ENCODE data around the gene CHD9NB.
"Not testable (repeated sequence)": the region's sequence is repeated elsewhere in the genome, so short reads cannot be mapped to it uniquely, and the experiment has no call there.

The CHD9NB gene

GRCh38 chr16:53048139-53048915 is 4.4 kb downstream of the CHD9NB start:
- no peaks in the 10 kb centered on the region for H4K20me1 ChIP-seq (ENCODE audit: insufficient read depth)
- H3K79me2 ChIP-seq (ENCODE audit: insufficient read depth, low read depth), result no peaks in the 10 kb centered on the region
- no peak overlapping the region for H2AFZ ChIP-seq (ENCODE audit: low read depth)
- H3K4me2 ChIP-seq, result no peak overlapping the region
- H3K36me3 ChIP-seq (ENCODE audit: insufficient read depth), result no peaks in the 10 kb centered on the region
- no peaks in the 10 kb centered on the region for H3K27me3 ChIP-seq (ENCODE audit: insufficient read depth, low read depth)
- no peak overlapping the region for H3K9ac ChIP-seq
- no peak overlapping the region for H3K4me3 ChIP-seq (IDR thresholded peaks at IDR 0.05; ENCODE audit: insufficient read depth, low read depth, low read length)
- H3K4me1 ChIP-seq (ENCODE audit: low read depth, poor library complexity, severe bottlenecking), result peaks cover 5% of the 10 kb centered on the region
- H3K27ac ChIP-seq, result no peak overlapping the region
- TF ChIP-seq, protein P1, sequence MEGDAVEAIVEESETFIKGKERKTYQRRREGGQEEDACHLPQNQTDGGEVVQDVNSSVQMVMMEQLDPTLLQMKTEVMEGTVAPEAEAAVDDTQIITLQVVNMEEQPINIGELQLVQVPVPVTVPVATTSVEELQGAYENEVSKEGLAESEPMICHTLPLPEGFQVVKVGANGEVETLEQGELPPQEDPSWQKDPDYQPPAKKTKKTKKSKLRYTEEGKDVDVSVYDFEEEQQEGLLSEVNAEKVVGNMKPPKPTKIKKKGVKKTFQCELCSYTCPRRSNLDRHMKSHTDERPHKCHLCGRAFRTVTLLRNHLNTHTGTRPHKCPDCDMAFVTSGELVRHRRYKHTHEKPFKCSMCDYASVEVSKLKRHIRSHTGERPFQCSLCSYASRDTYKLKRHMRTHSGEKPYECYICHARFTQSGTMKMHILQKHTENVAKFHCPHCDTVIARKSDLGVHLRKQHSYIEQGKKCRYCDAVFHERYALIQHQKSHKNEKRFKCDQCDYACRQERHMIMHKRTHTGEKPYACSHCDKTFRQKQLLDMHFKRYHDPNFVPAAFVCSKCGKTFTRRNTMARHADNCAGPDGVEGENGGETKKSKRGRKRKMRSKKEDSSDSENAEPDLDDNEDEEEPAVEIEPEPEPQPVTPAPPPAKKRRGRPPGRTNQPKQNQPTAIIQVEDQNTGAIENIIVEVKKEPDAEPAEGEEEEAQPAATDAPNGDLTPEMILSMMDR (conservative IDR thresholded peaks at IDR 0.05; ENCODE audit: low read depth, low read length), result no peak

- H2AFZ ChIP-seq (ENCODE audit: low read depth); H3K4me2 ChIP-seq; H3K4me3 ChIP-seq (IDR thresholded peaks at IDR 0.05; ENCODE audit: insufficient read depth, low read depth, low read length); H3K36me3 ChIP-seq (ENCODE audit: insufficient read depth); H3K27me3 ChIP-seq (ENCODE audit: insufficient read depth, low read depth); H3K4me1 ChIP-seq (ENCODE audit: low read depth, poor library complexity, severe bottlenecking); H3K9ac ChIP-seq; H3K27ac ChIP-seq; H4K20me1 ChIP-seq (ENCODE audit: insufficient read depth); H3K79me2 ChIP-seq (ENCODE audit: insufficient read depth, low read depth): not testable (repeated sequence)
Measured at GRCh38 chr16:53047515-53047914, 5.2 kb downstream of the CHD9NB start.

GRCh38 chr16:53045341-53046220 is 7.1 kb downstream of the CHD9NB start:
- no peaks in the 10 kb centered on the region for H3K79me2 ChIP-seq (ENCODE audit: insufficient read depth, low read depth)
- H2AFZ ChIP-seq (ENCODE audit: low read depth), result no peak overlapping the region
- H3K27ac ChIP-seq, result no peak overlapping the region
- TF ChIP-seq, protein P1 (conservative IDR thresholded peaks at IDR 0.05; ENCODE audit: low read depth, low read length), result no peak
- H3K9ac ChIP-seq, result no peak overlapping the region
- no peaks in the 10 kb centered on the region for H3K4me1 ChIP-seq (ENCODE audit: low read depth, poor library complexity, severe bottlenecking)
- no peaks in the 10 kb centered on the region for H3K27me3 ChIP-seq (ENCODE audit: insufficient read depth, low read depth)
- no peak overlapping the region for H3K4me2 ChIP-seq
- H3K4me3 ChIP-seq (IDR thresholded peaks at IDR 0.05; ENCODE audit: insufficient read depth, low read depth, low read length), result no peak overlapping the region
- H4K20me1 ChIP-seq (ENCODE audit: insufficient read depth), result no peaks in the 10 kb centered on the region
- H3K36me3 ChIP-seq (ENCODE audit: insufficient read depth), result no peaks in the 10 kb centered on the region

DNA sequence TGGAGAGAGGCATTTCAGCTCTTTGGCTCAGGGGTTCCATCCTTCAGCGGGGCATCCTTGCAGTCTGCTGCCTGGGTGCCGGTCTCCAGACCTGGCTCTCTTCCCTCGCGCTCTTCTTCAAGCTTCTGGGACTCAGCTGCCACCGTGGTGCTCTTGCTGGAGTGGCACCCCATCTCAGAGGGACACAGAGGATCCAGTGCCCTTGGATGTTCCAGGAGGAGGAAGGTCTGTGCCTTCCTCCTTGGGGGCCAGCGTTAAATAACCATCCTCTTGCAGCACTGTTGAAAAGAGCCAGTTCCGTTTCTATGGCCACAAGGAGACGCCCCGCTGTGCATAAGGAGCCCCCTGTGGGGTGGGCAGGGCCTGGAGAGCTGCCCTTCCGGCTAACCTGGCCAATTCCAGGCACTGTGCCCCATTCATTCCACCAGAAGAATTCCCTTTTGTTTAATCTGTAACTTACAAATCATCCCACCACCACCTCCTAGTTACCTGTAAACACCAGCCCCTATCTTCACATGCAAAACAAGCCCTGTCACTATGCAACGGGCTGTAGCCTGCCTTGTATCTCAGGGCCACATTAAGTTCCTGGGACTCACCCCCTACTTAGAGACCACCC is 8.6 kb downstream of the CHD9NB start:
- H2AFZ ChIP-seq (ENCODE audit: low read depth), result no peak overlapping the region
- TF ChIP-seq, protein P1 (conservative IDR thresholded peaks at IDR 0.05; ENCODE audit: low read depth, low read length), result no peak
- no peak overlapping the region for H3K4me3 ChIP-seq (IDR thresholded peaks at IDR 0.05; ENCODE audit: insufficient read depth, low read depth, low read length)
- no peak overlapping the region for H3K9ac ChIP-seq
- H3K4me1 ChIP-seq (ENCODE audit: low read depth, poor library complexity, severe bottlenecking), result no peaks in the 10 kb centered on the region
- no peaks in the 10 kb centered on the region for H4K20me1 ChIP-seq (ENCODE audit: insufficient read depth)
- no peaks in the 10 kb centered on the region for H3K27me3 ChIP-seq (ENCODE audit: insufficient read depth, low read depth)
- H3K27ac ChIP-seq, result no peak overlapping the region
- H3K36me3 ChIP-seq (ENCODE audit: insufficient read depth), result no peaks in the 10 kb centered on the region
- no peaks in the 10 kb centered on the region for H3K79me2 ChIP-seq (ENCODE audit: insufficient read depth, low read depth)
- no peak overlapping the region for H3K4me2 ChIP-seq

Data from KMS-11 (cell line).